Adrenal gland (tissue), 12 donors: Measurements from ENCODE around the gene ZNF598. TPM values are rescaled to one million over a fixed set of nuclear protein-coding genes. Genes with fewer than 3 reads are reported as not detected.

Experiments used
- DNase-seq, 7 donors: peaks; one replicate each; pipeline ENCODE4 v3.0.0-alpha.2; 2019 to 2020
- H3K27ac ChIP-seq, 5 donors: fragments of 200-600 bp; sonication (generic) in 4 of 5; 1 replicate in 3 of 5; 2 replicates in 2 of 5; pipeline versions ENCODE4 v1.5.1 to v1.8.0; 2016 to 2020; ENCODE audit warnings: mild to moderate bottlenecking in 1 of 5
- H3K27me3 ChIP-seq: fragments of 200-600 bp; 2 replicates; pipeline ENCODE4 v1.8.0; 2021
- H3K36me3 ChIP-seq, 2 donors: fragments of 200-600 bp; replicated peaks in 1 of 2; 1 replicate in 1 of 2; 2 replicates in 1 of 2; pipeline versions ENCODE4 v1.5.1 to v1.8.0; 2018 to 2022
- H3K4me1 ChIP-seq, 2 donors: fragments of 200-600 bp; replicated peaks in 1 of 2; 1 replicate in 1 of 2; 2 replicates in 1 of 2; pipeline versions ENCODE4 v1.5.1 to v1.8.0; 2018 to 2021
- H3K4me3 ChIP-seq, 4 donors: fragments of 200-600 bp; sonication (generic) in 3 of 4; one replicate each; pipeline ENCODE4 v1.5.1; 2016 to 2018
- H3K9me3 ChIP-seq, 3 donors: fragments of 200-600 bp; sonication (generic) in 1 of 3; replicated peaks in 1 of 3; 1 replicate in 2 of 3; 2 replicates in 1 of 3; pipeline versions ENCODE4 v1.5.1 to v1.8.0; 2016 to 2021
- CTCF ChIP-seq, 6 experiments: fragments of 450-650 bp in 4 of 6; fragments of 200-600 bp in 2 of 6; sonication (generic) in 1 of 6; IDR thresholded peaks; 1 replicate in 5 of 6; 2 replicates in 1 of 6; pipeline versions ENCODE4 v1.5.1 to v1.8.0; 2016 to 2021; ENCODE audit warnings: antibody characterized with exemption in 6 of 6, mild to moderate bottlenecking in 2 of 6, moderate library complexity in 1 of 6
- POLR2A ChIP-seq, 2 donors: fragments of 450-650 bp; IDR thresholded peaks; one replicate each; pipeline ENCODE4 v1.6.1; 2017; ENCODE audit warnings: antibody characterized with exemption in 2 of 2, mild to moderate bottlenecking in 2 of 2, moderate library complexity in 1 of 2
- WGBS, 4 donors: extraction: QIAGEN DNeasy Blood & Tissue Kit in 2 of 4; methylation state at CpG; one replicate each; pipeline versions ENCODE4 v1.1.5 to v1.1.7; 2013 to 2017; 5-methylcytosine and 5-hydroxymethylcytosine counted together
- intact Hi-C, 2 donors: fragments of 100-400 bp; cut with DNase I; formaldehyde crosslinking; loops; one replicate each; pipeline versions ENCODE4 v1.14.1 to v1.15.0; 2022 to 2023
- polyA plus RNA-seq, 3 donors: library from polyadenylated mRNA; stranded (reverse); fragments of 200-250 nt in 2 of 3; fragments of 350-450 nt in 1 of 3; fragmentation: Illumina TruSeq in 1 of 3; extraction: RNeasy Lipid Tissue Mini Kit (QIAGEN cat#74804) in 1 of 3; gene quantifications; one replicate each; pipeline ENCODE4 v1.2.3, GENCODE V29; 2013 to 2014
- total RNA-seq, 9 donors: library from RNA; depleted of rRNA in 4 of 9; stranded (reverse); fragments of >200 nt in 4 of 9; fragments of 120-200 nt in 1 of 9; fragmentation: NEBNext Ultra II Directional in 1 of 9; extraction: Animal tissue kit (Norgen Biotek cat#: 25700) in 1 of 9; gene quantifications; one replicate each; pipeline versions ENCODE4 v1.1.0 to v1.2.4, GENCODE V29; 2013 to 2023
- donor health status: healthy with polysubstance abuse.
- donor health status: Bipolar disorder and iron deficiency.
- donor health status: DM: yes; HTN: yes; CAD: no.
- donor health status: DM: no; HTN: no; CAD: no.
- donor health status: DM: no; HTN: no; CAD: no.
- donor health status: DM: yes; HTN: yes; CAD: no.

The ZNF598 gene
- total and polyA plus RNA-seq, 12 donors, result 4.7 to 51.5 (median 29.0) TPM

- TF ChIP-seq CTCF (IDR thresholded peaks at IDR 0.05), result peak in 2 of 6 experiments; percentile 27 to 51
- no peak for TF ChIP-seq POLR2A (IDR thresholded peaks at IDR 0.05)
- H3K27ac ChIP-seq, result no peak overlapping the region
- intact Hi-C loops, result no loop called here
- no peak overlapping the region for H3K4me3 ChIP-seq
- no peak for DNase-seq
- no peaks in the 10 kb centered on the region for H3K9me3 ChIP-seq
- no peaks in the 10 kb centered on the region for H3K27me3 ChIP-seq
- H3K4me1 ChIP-seq, result no peaks in the 10 kb centered on the region
- H3K36me3 ChIP-seq, result peaks cover 0 to 57% of the 10 kb centered on the region in 2 donors
- WGBS, 4 donors, result 89 to 96% (median 91%) methylated on average over 4 to 19 of the region's 19 CpGs
These were observed 47.2 kb upstream of the ZNF598 start for GRCh38 chr16:2056681-2057407.

- Histone ChIP-seq H3K36me3 (peaks cover 0 to 63% of the 10 kb centered on the region in 2 donors), H3K4me1 (no peaks in the 10 kb centered on the region), H3K9me3 (no peaks in the 10 kb centered on the region), H3K4me3 (no peak overlapping the region), H3K27me3 (no peaks in the 10 kb centered on the region), H3K27ac (no peak overlapping the region)
- no peak for TF ChIP-seq POLR2A (IDR thresholded peaks at IDR 0.05)
- TF ChIP-seq CTCF (IDR thresholded peaks at IDR 0.05), result no peak
- no peak for DNase-seq
- 55 to 83% (median 74%) methylated on average over 4 to 15 of the region's 15 CpGs for WGBS, 4 donors
- intact Hi-C loops, result no loop called here
These were observed 46.5 kb upstream of the ZNF598 start for GRCh38 chr16:2056077-2056476.

GRCh38 chr16:2054543-2055245, 45.1 kb upstream of the ZNF598 start:
- Histone ChIP-seq H3K27me3 (no peaks in the 10 kb centered on the region), H3K27ac (no peak overlapping the region), H3K4me3 (no peak overlapping the region), H3K36me3 (peaks cover 0 to 58% of the 10 kb centered on the region in 2 donors), H3K4me1 (no peaks in the 10 kb centered on the region), H3K9me3 (no peaks in the 10 kb centered on the region)
- 87 to 94% (median 93%) methylated on average over 11 to 29 of the region's 29 CpGs for WGBS, 4 donors
- no peak for TF ChIP-seq POLR2A (IDR thresholded peaks at IDR 0.05)
- no peak for TF ChIP-seq CTCF (IDR thresholded peaks at IDR 0.05)
- DNase-seq, result no peak
- intact Hi-C loops, result no loop called here

- Histone ChIP-seq H3K36me3 (peaks cover 0 to 56% of the 10 kb centered on the region in 2 donors), H3K9me3 (no peaks in the 10 kb centered on the region), H3K27ac (no peak overlapping the region), H3K4me3 (no peak overlapping the region), H3K4me1 (peaks cover 0 to 1% of the 10 kb centered on the region in 2 donors), H3K27me3 (no peaks in the 10 kb centered on the region)
- intact Hi-C loops, result no loop called here
- no peak for DNase-seq
- 84 to 97% (median 91%) methylated on average over 12 to 17 of the region's 17 CpGs for WGBS, 4 donors
- TF ChIP-seq CTCF (IDR thresholded peaks at IDR 0.05), result no peak
- no peak for TF ChIP-seq POLR2A (IDR thresholded peaks at IDR 0.05)
These were observed 44.3 kb upstream of the ZNF598 start for GRCh38 chr16:2053897-2054296.
